Neuronal stem cell (in vitro differentiated cells): Measurements from ENCODE around the gene ZBTB49.
"Not testable (repeated sequence)": the region's sequence is repeated elsewhere in the genome, so short reads cannot be mapped to it uniquely, and the experiment has no call there.

Experiments used
- DNase-seq: peaks from one replicate; pipeline ENCODE4 v3.0.0-alpha.2; 2013; ENCODE audit warnings: low spot score
- H2AFZ ChIP-seq: one replicate; pipeline ENCODE4 v1.6.1; 2013; ENCODE audit warnings: mild to moderate bottlenecking, low read length, inconsistent platforms
- H2AK5ac ChIP-seq: 2 replicates; pipeline ENCODE4 v1.6.1; 2013; ENCODE audit warnings: low read depth, mild to moderate bottlenecking, inconsistent platforms, low read length, moderate library complexity, mixed read lengths
- H2BK120ac ChIP-seq: 2 replicates; pipeline ENCODE4 v1.6.1; 2013; ENCODE audit warnings: low read depth, mild to moderate bottlenecking, inconsistent platforms, low read length, moderate library complexity, mixed read lengths
- H2BK12ac ChIP-seq: one replicate; pipeline ENCODE4 v1.6.1; 2013; ENCODE audit warnings: low read length, inconsistent platforms
- H2BK15ac ChIP-seq: 2 replicates; pipeline ENCODE4 v1.6.1; 2013; ENCODE audit warnings: mild to moderate bottlenecking, low read length, inconsistent platforms, mixed read lengths
- H2BK5ac ChIP-seq: one replicate; pipeline ENCODE4 v1.6.1; 2013; ENCODE audit warnings: inconsistent platforms, mild to moderate bottlenecking, low read length, moderate library complexity
- H3K14ac ChIP-seq: one replicate; pipeline ENCODE4 v1.6.1; 2013; ENCODE audit warnings: low read length, inconsistent platforms
- H3K18ac ChIP-seq: 2 replicates; pipeline ENCODE4 v1.6.1; 2013; ENCODE audit warnings: low read length, inconsistent platforms
- H3K23ac ChIP-seq: 2 replicates; pipeline ENCODE4 v1.6.1; 2013; ENCODE audit warnings: low read depth, mild to moderate bottlenecking, mixed read lengths, low read length, inconsistent platforms; ENCODE audit not compliant: poor library complexity
- H3K27ac ChIP-seq: replicated peaks from 3 replicates; pipeline ENCODE4 v1.5.1; 2013; ENCODE audit warnings: low read length, inconsistent platforms
- H3K27me3 ChIP-seq, 3 experiments: 2 replicates each; pipeline ENCODE4 v1.6.1; 2013; ENCODE audit warnings: low read length in 3 of 3, mild to moderate bottlenecking in 2 of 3, inconsistent platforms in 1 of 3, low read depth in 1 of 3, mixed read lengths in 1 of 3, moderate library complexity in 1 of 3; ENCODE audit not compliant: control insufficient read depth in 3 of 3, insufficient read depth in 3 of 3
- H3K36me3 ChIP-seq, 2 donors: replicated peaks in 1 of 2; 2 replicates each; pipeline ENCODE4 v1.6.1; 2013; ENCODE audit warnings: low read length in 2 of 2; ENCODE audit not compliant: control insufficient read depth in 2 of 2, insufficient read depth in 2 of 2
- H3K4ac ChIP-seq: 2 replicates; pipeline ENCODE4 v1.6.1; 2013; ENCODE audit warnings: inconsistent platforms, mild to moderate bottlenecking, low read length, moderate library complexity
- H3K4me1 ChIP-seq, 2 donors: 1 replicate in 1 of 2; 2 replicates in 1 of 2; pipeline ENCODE4 v1.6.1; 2013; ENCODE audit warnings: low read length in 2 of 2, low read depth in 1 of 2; ENCODE audit not compliant: control insufficient read depth in 2 of 2, insufficient read depth in 1 of 2
- H3K4me2 ChIP-seq: one replicate; pipeline ENCODE4 v1.6.1; 2013; ENCODE audit warnings: mild to moderate bottlenecking, low read length, inconsistent platforms; ENCODE audit not compliant: insufficient read depth, poor library complexity, severe bottlenecking
- H3K4me3 ChIP-seq, 2 donors: 2 replicates each; pipeline ENCODE4 v1.5.1; 2013; ENCODE audit warnings: low read length in 2 of 2, mild to moderate bottlenecking in 2 of 2, inconsistent platforms in 1 of 2, moderate library complexity in 1 of 2
- H3K79me1 ChIP-seq: one replicate; pipeline ENCODE4 v1.6.1; 2013; ENCODE audit warnings: low read depth, mild to moderate bottlenecking, inconsistent platforms, low read length, moderate library complexity
- H3K9ac ChIP-seq: one replicate; pipeline ENCODE4 v1.6.1; 2013; ENCODE audit warnings: mild to moderate bottlenecking, low read depth, low read length, inconsistent platforms; ENCODE audit not compliant: poor library complexity
- H3K9me3 ChIP-seq, 2 donors: replicated peaks in 1 of 2; 2 replicates each; pipeline versions ENCODE3 to v1.6.1; 2013; ENCODE audit warnings: low read length in 2 of 2, mild to moderate bottlenecking in 2 of 2, inconsistent platforms in 1 of 2, low read depth in 1 of 2, mixed read lengths in 1 of 2, moderate library complexity in 1 of 2; ENCODE audit not compliant: control insufficient read depth in 2 of 2, insufficient read depth in 1 of 2
- H4K8ac ChIP-seq: one replicate; pipeline ENCODE4 v1.6.1; 2013; ENCODE audit warnings: low read depth, mild to moderate bottlenecking, inconsistent platforms, low read length, moderate library complexity
- H4K91ac ChIP-seq: one replicate; pipeline ENCODE4 v1.6.1; 2013; ENCODE audit warnings: low read length, low read depth, mild to moderate bottlenecking, inconsistent platforms; ENCODE audit not compliant: poor library complexity
- WGBS, 2 donors: extraction: QIAGEN DNeasy Blood & Tissue Kit; methylation state at CpG; one replicate each; pipeline ENCODE4 v1.1.7; 2013; ENCODE audit warnings: missing lambda C conversion rate in 2 of 2, mixed read lengths in 1 of 2; ENCODE audit not compliant: insufficient read length in 2 of 2, insufficient replicate concordance in 1 of 2; ENCODE audit errors: extremely low coverage in 2 of 2; 5-methylcytosine and 5-hydroxymethylcytosine counted together

The ZBTB49 gene

GRCh38 chr4:4344915-4345527 lies 55.0 kb downstream of the ZBTB49 start:
- no peak overlapping the region for H3K4ac ChIP-seq
- H2AFZ ChIP-seq = no peak overlapping the region
- H4K8ac ChIP-seq = no peak overlapping the region
- H2BK15ac ChIP-seq = no peak overlapping the region
- H3K23ac ChIP-seq = no peak overlapping the region
- no peak overlapping the region for H2BK12ac ChIP-seq
- H3K27ac ChIP-seq = no peak overlapping the region
- H2AK5ac ChIP-seq = no peak overlapping the region
- WGBS, 2 donors = no CpG with 5 or more reads among the region's 14 CpGs
- H2BK5ac ChIP-seq = no peak overlapping the region
- H3K27me3 ChIP-seq = peaks cover 0 to 5% (median 0%) of the 10 kb centered on the region in 3 experiments
- no peaks in the 10 kb centered on the region for H3K4me1 ChIP-seq
- no peaks in the 10 kb centered on the region for H3K36me3 ChIP-seq
- H3K4me2 ChIP-seq = no peak overlapping the region
- H2BK120ac ChIP-seq = no peak overlapping the region
- no peak overlapping the region for H3K9ac ChIP-seq
- DNase-seq = no peak
- no peak overlapping the region for H3K18ac ChIP-seq
- no peaks in the 10 kb centered on the region for H3K79me1 ChIP-seq
- no peak overlapping the region for H3K14ac ChIP-seq
- no peak overlapping the region for H4K91ac ChIP-seq
- H3K9me3 ChIP-seq = no peaks in the 10 kb centered on the region
- H3K4me3 ChIP-seq = no peak overlapping the region

DNA sequence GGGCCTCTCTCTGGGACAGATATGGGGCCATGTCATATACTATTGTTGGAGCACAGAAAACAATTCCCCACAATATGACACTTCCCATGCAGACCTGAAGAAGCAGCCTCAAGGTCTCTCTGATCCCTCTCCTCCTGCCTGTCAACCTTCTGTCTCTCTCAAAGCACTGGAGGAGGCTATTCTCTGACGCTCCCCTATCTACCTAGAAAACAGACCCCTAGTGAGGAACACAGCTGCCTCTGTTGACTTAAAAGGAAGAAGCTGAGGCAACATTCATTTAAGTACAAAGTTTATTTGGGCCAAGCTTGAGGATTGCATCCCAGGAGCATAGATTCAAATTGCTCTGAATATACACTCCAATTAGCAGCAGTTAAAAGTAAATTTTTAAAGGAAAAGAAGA lies 57.5 kb downstream of the ZBTB49 start:
- Histone ChIP-seq H2BK12ac (no peak overlapping the region), H3K18ac (no peak overlapping the region), H2BK15ac (no peak overlapping the region), H2AK5ac (no peak overlapping the region), H3K4me1 (no peaks in the 10 kb centered on the region), H3K79me1 (no peaks in the 10 kb centered on the region), H3K27me3 (peaks cover 0 to 5% (median 0%) of the 10 kb centered on the region in 3 experiments), H3K4ac (no peak overlapping the region), H3K4me3 (no peak overlapping the region), H4K8ac (no peak overlapping the region), H3K14ac (no peak overlapping the region), H3K23ac (no peak overlapping the region), H2BK5ac (no peak overlapping the region), H3K27ac (no peak overlapping the region), H3K4me2 (no peak overlapping the region), H3K9ac (no peak overlapping the region), H2AFZ (no peak overlapping the region), H2BK120ac (no peak overlapping the region), H3K9me3 (no peaks in the 10 kb centered on the region), H3K36me3 (no peaks in the 10 kb centered on the region), H4K91ac (no peak overlapping the region)
- no CpG with 5 or more reads among the region's 1 CpG for WGBS, 2 donors
- DNase-seq = no peak

DNA sequence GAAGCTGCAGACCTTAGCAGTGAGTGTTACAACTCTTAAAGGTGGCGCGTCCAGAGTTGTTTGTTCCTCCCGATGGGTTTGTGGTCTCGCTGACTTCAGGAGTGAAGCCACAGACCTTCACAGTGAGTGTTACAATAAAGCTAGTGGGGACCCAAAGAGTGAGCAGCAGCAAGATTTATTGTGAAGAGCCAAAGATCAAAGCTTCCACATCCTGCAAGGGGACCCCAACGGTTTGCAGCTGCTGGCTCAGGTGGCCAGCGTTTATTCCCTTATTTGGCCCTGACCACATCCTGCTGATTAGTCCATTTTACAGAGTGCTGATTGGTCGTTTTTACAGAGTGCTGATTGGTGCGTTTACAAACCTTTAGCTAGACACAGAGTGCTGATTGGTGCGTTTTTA lies 58.5 kb downstream of the ZBTB49 start:
- no CpG with 5 or more reads among the region's 9 CpGs for WGBS, 2 donors
- H3K4me2 ChIP-seq, H2BK120ac ChIP-seq, H3K14ac ChIP-seq, H4K91ac ChIP-seq, H2AK5ac ChIP-seq, H2BK5ac ChIP-seq, H3K4ac ChIP-seq, H2BK12ac ChIP-seq, H3K4me1 ChIP-seq, H3K4me3 ChIP-seq, H4K8ac ChIP-seq, H3K79me1 ChIP-seq, H2AFZ ChIP-seq, H3K27me3 ChIP-seq, DNase-seq, H3K18ac ChIP-seq, H3K23ac ChIP-seq, H3K27ac ChIP-seq, H3K36me3 ChIP-seq, H3K9me3 ChIP-seq, H2BK15ac ChIP-seq, H3K9ac ChIP-seq: not testable (repeated sequence)

DNA sequence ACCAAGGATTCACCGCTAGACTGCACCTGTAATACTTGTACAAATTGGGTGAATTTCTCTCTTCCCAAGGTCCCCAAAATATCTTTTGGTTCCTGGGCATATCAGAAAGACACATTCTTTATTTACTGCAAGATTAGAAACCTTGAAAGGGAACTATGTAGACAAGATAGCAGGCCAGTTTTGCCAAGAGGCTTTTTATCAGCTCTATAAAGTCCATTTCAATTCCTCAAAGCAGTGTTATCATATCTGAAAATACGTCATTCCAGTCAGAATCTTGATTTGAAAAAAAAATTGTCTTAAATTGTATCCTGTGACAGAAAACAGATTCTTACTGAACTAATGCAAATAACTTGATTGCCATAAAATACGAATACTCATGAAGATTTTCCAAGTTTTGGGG lies 59.8 kb downstream of the ZBTB49 start:
- Histone ChIP-seq H3K27me3 (peaks cover 0 to 4% (median 0%) of the 10 kb centered on the region in 3 experiments), H3K4me1 (no peaks in the 10 kb centered on the region), H4K91ac (no peak overlapping the region), H2BK5ac (no peak overlapping the region), H2BK12ac (no peak overlapping the region), H3K4me3 (no peak overlapping the region), H3K4me2 (no peak overlapping the region), H3K9ac (no peak overlapping the region), H3K9me3 (no peaks in the 10 kb centered on the region), H3K36me3 (no peaks in the 10 kb centered on the region), H2BK15ac (no peak overlapping the region), H3K23ac (no peak overlapping the region), H3K27ac (no peak overlapping the region), H3K4ac (no peak overlapping the region), H2AFZ (no peak overlapping the region), H3K14ac (no peak overlapping the region), H2BK120ac (no peak overlapping the region), H2AK5ac (no peak overlapping the region), H3K18ac (no peak overlapping the region), H3K79me1 (no peaks in the 10 kb centered on the region), H4K8ac (no peak overlapping the region)
- WGBS, 2 donors = no CpG with 5 or more reads among the region's 3 CpGs
- DNase-seq = no peak
